PC-3 (cell line): Measurements from ENCODE around the gene KAT6B. TPM values are rescaled to one million over a fixed set of nuclear protein-coding genes. Genes with fewer than 3 reads are reported as not detected.
"Not testable (repeated sequence)": the region's sequence is repeated elsewhere in the genome, so short reads cannot be mapped to it uniquely, and the experiment has no call there.

Experiments used
- ATAC-seq: fragments of 200-7000 bp; cut with Tn5 transposase; 2 replicates; pipeline ENCODE4 v1.9.1; 2020; ENCODE audit warnings: mild to moderate bottlenecking, moderate library complexity
- BruUV-seq: library from RNA; stranded (reverse); fragments of 400-500 nt; replicated peaks from 2 replicates; lab custom pipeline; 2021; lab: Mats Ljungman, UMichigan
- CTCF ChIA-PET: fragments of 300-600 bp; sonication (Branson Sonifier 250); formaldehyde crosslinking; loops from one replicate; lab custom pipeline; 2022; ENCODE audit warnings: antibody characterized with exemption; lab: Charles Lee
- POLR2A ChIA-PET: fragments of 300-600 bp; sonication (Branson Sonifier 250); formaldehyde crosslinking; loops from one replicate; lab custom pipeline; 2022; ENCODE audit warnings: antibody characterized with exemption; ENCODE audit not compliant: unreplicated experiment; lab: Charles Lee
- DNase-seq: peaks from one replicate; pipeline ENCODE4 v3.0.0-alpha.2; 2015
- H2AFZ ChIP-seq: fragments of 300-600 bp; sonication (generic); 2 replicates; pipeline ENCODE4 v1.6.0; 2016; ENCODE audit warnings: antibody characterized with exemption, low read length
- H3F3A ChIP-seq: fragments of 300-600 bp; sonication (generic); one replicate; pipeline ENCODE4 v1.6.0; 2017; ENCODE audit warnings: antibody characterized with exemption, low read length, control low read depth, mild to moderate bottlenecking; ENCODE audit not compliant: unreplicated experiment
- H3K27ac ChIP-seq: fragments of 300-600 bp; sonication (generic); 2 replicates; pipeline ENCODE4 v1.5.1; 2016; ENCODE audit warnings: mild to moderate bottlenecking, low read length
- H3K27me3 ChIP-seq: fragments of 300-600 bp; sonication (generic); 2 replicates; pipeline ENCODE4 v1.6.1; 2016; ENCODE audit warnings: low read length, mixed read lengths
- H3K36me3 ChIP-seq: fragments of 300-600 bp; sonication (generic); 2 replicates; pipeline ENCODE4 v1.6.1; 2016; ENCODE audit warnings: low read depth, mixed run types, low read length, mixed read lengths
- H3K4me1 ChIP-seq: fragments of 300-600 bp; sonication (generic); 2 replicates; pipeline ENCODE4 v1.5.1; 2016; ENCODE audit warnings: low read length; ENCODE audit not compliant: insufficient read depth
- H3K4me2 ChIP-seq: fragments of 300-600 bp; sonication (generic); 2 replicates; pipeline ENCODE4 v1.6.0; 2016; ENCODE audit warnings: low read length
- H3K4me3 ChIP-seq: fragments of 300-600 bp; sonication (generic); 2 replicates; pipeline ENCODE4 v1.5.1; 2016; ENCODE audit warnings: mild to moderate bottlenecking, low read length, mixed read lengths
- H3K79me2 ChIP-seq: fragments of 300-600 bp; sonication (generic); 2 replicates; pipeline ENCODE4 v1.6.1; 2017; ENCODE audit warnings: low read length, mixed read lengths
- H3K9ac ChIP-seq: fragments of 300-600 bp; sonication (generic); 2 replicates; pipeline ENCODE4 v1.6.0; 2016; ENCODE audit warnings: mild to moderate bottlenecking, low read length
- H3K9me2 ChIP-seq: fragments of 300-600 bp; sonication (generic); replicated peaks from 2 replicates; pipeline ENCODE4 v1.6.1; 2016; ENCODE audit warnings: mixed run types, low read length, mixed read lengths
- H3K9me3 ChIP-seq: fragments of 300-600 bp; sonication (generic); 2 replicates; pipeline ENCODE4 v1.6.1; 2016; ENCODE audit warnings: low read length, mixed read lengths
- H4K20me1 ChIP-seq: fragments of 300-600 bp; sonication (generic); 2 replicates; pipeline ENCODE4 v1.6.1; 2016; ENCODE audit warnings: low read length, mixed read lengths
- CTCF ChIP-seq: fragments of 300-600 bp; sonication (generic); conservative IDR thresholded peaks from 2 replicates; pipeline ENCODE4 v1.5.1; 2017; ENCODE audit warnings: antibody characterized with exemption, low read depth, mild to moderate bottlenecking, low read length
- EZH2 ChIP-seq: fragments of 300-600 bp; sonication (generic); IDR thresholded peaks from one replicate; pipeline ENCODE4 v1.6.1; 2017; ENCODE audit warnings: antibody characterized with exemption, mild to moderate bottlenecking, low read length; ENCODE audit not compliant: unreplicated experiment
- EZH2phosphoT487 ChIP-seq: fragments of 300-600 bp; sonication (generic); IDR thresholded peaks from 2 replicates; pipeline ENCODE4 v1.6.1; 2018; ENCODE audit warnings: mild to moderate bottlenecking, antibody characterized with exemption, low read length, borderline replicate concordance
- intact Hi-C: fragments of 100-400 bp; cut with micrococcal nuclease; formaldehyde crosslinking; loops from 2 replicates; pipeline ENCODE4 v1.9.0; 2023
- total RNA-seq: library from RNA; depleted of rRNA; stranded (reverse); fragments of >200 nt; gene quantifications from 2 replicates; pipeline ENCODE4 v1.2.3, GENCODE V29; 2014

KAT6B gene
- total RNA-seq, 1 experiment from 2014 or later, result 94.5 TPM

GRCh38 chr10:75050149-75050919, 223.9 kb downstream of the KAT6B start:
- TF ChIP-seq CTCF (no peak), EZH2phosphoT487 (no peak), EZH2 (no peak)
- Histone ChIP-seq H3K36me3 (no peaks in the 10 kb centered on the region), H3K4me1 (0 out of 2 replicates have a peak, but pooled peaks cover 1% of the 10 kb centered on the region), H3K4me3 (no peak overlapping the region), H3K79me2 (no peaks in the 10 kb centered on the region), H3K27me3 (no peaks in the 10 kb centered on the region), H3K27ac (no peak overlapping the region), H2AFZ (no peak overlapping the region), H3K9ac (no peak overlapping the region), H3F3A (no peaks in the 10 kb centered on the region), H4K20me1 (no peaks in the 10 kb centered on the region), H3K4me2 (no peak overlapping the region), H3K9me3 (no peaks in the 10 kb centered on the region), H3K9me2 (no peaks in the 10 kb centered on the region)
- no peak for ATAC-seq
- CTCF ChIA-PET, result interaction anchor here (0.7 kb wide), 1 partner anchor 185 kb away, joined by 4 read pairs; the partner anchor contains the start of gene COMTD1
- intact Hi-C loops, result no loop called here
- POLR2A ChIA-PET, result no interaction called here
- DNase-seq, result no peak
- BruUV-seq, result no TSS peak

- no TSS peak for BruUV-seq
- H3K27me3 ChIP-seq, result no peaks in the 10 kb centered on the region
- CTCF ChIA-PET, result no interaction called here
These were observed 224.9 kb downstream of the KAT6B start for GRCh38 chr10:75051308-75051707.

GRCh38 chr10:75055896-75056406, 229.6 kb downstream of the KAT6B start:
- H3K9me2 ChIP-seq, H3F3A ChIP-seq, BruUV-seq, H3K4me3 ChIP-seq, H3K4me1 ChIP-seq, POLR2A ChIA-PET, H3K27ac ChIP-seq, intact Hi-C loops, H2AFZ ChIP-seq, CTCF ChIA-PET, H3K36me3 ChIP-seq, H3K9ac ChIP-seq, H3K27me3 ChIP-seq, H4K20me1 ChIP-seq, H3K4me2 ChIP-seq, H3K79me2 ChIP-seq, H3K9me3 ChIP-seq: not testable (repeated sequence)
- ATAC-seq (peak; percentile 27), DNase-seq (peak; percentile 59)

More at GRCh38 chr10:75051308-75051707, 224.9 kb downstream of the KAT6B start:
- POLR2A ChIA-PET, result interaction anchor here (0.6 kb wide), 1 partner anchor 153 kb away, joined by 3 read pairs; no protein-coding TSS in a partner anchor
- ATAC-seq, result no peak
- Histone ChIP-seq H2AFZ (no peak overlapping the region), H3K9me3 (no peaks in the 10 kb centered on the region), H3K27ac (no peak overlapping the region), H4K20me1 (no peaks in the 10 kb centered on the region), H3K4me2 (no peak overlapping the region), H3K79me2 (no peaks in the 10 kb centered on the region), H3K9me2 (no peaks in the 10 kb centered on the region), H3K4me1 (peaks cover 7% of the 10 kb centered on the region; the same call in 1 of the 2 replicates), H3K4me3 (no peak overlapping the region), H3K9ac (no peak overlapping the region), H3F3A (no peaks in the 10 kb centered on the region), H3K36me3 (no peaks in the 10 kb centered on the region)
- no peak for DNase-seq
- intact Hi-C loops, result no loop called here
- TF ChIP-seq EZH2phosphoT487, result no peak
- no peak for TF ChIP-seq CTCF
- no peak for TF ChIP-seq EZH2
